B cell (primary cell): Measurements from ENCODE around the gene RASSF4. TPM values are rescaled to one million over a fixed set of nuclear protein-coding genes. Genes with fewer than 3 reads are reported as not detected.

Experiments used
- ATAC-seq: fragments of 200-7000 bp; cut with Tn5 transposase; one replicate; pipeline ENCODE4 v1.10.0; 2021; ENCODE audit warnings: low read depth, mild to moderate bottlenecking, moderate number of reproducible peaks, moderate library complexity
- CTCF ChIA-PET: fragments of 350-600 bp; sonication (Branson Sonifier 250); formaldehyde crosslinking; loops from one replicate; lab custom pipeline; 2021; ENCODE audit warnings: antibody characterized with exemption, inconsistent platforms; lab: Charles Lee
- POLR2A ChIA-PET: fragments of 350-600 bp; sonication (Branson Sonifier 250); formaldehyde crosslinking; loops from one replicate; lab custom pipeline; 2021; ENCODE audit warnings: antibody characterized with exemption; lab: Charles Lee
- DNase-seq: peaks from one replicate; pipeline ENCODE4 v3.0.0; 2013
- H2AFZ ChIP-seq: 2 replicates; pipeline ENCODE4 v1.6.1; 2012; ENCODE audit warnings: mild to moderate bottlenecking, low read depth, low read length; ENCODE audit not compliant: insufficient read depth, poor library complexity, severe bottlenecking
- H3K27ac ChIP-seq, 2 donors: 1 replicate in 1 of 2; 2 replicates in 1 of 2; pipeline ENCODE4 v1.5.1; 2012 to 2013; ENCODE audit warnings: low read length in 2 of 2, mild to moderate bottlenecking in 2 of 2, moderate library complexity in 1 of 2
- H3K27me3 ChIP-seq, 4 experiments: fragments of 200-600 bp in 1 of 4; sonication (generic) in 1 of 4; replicated peaks in 1 of 4; 1 replicate in 2 of 4; 2 replicates in 2 of 4; pipeline versions ENCODE4 v1.6.1 to v1.7.0; 2013 to 2016; ENCODE audit warnings: low read length in 3 of 4, mild to moderate bottlenecking in 2 of 4, mixed read lengths in 1 of 4, moderate library complexity in 1 of 4; ENCODE audit not compliant: insufficient read depth in 4 of 4, control insufficient read depth in 3 of 4; ENCODE audit errors: control extremely low read depth in 1 of 4
- H3K36me3 ChIP-seq, 2 experiments: replicated peaks in 1 of 2; 1 replicate in 1 of 2; 2 replicates in 1 of 2; pipeline versions ENCODE4 v1.6.1 to v1.7.1; 2013; ENCODE audit warnings: low read length in 1 of 2; ENCODE audit not compliant: insufficient read depth in 2 of 2, control insufficient read depth in 1 of 2; ENCODE audit errors: control extremely low read depth in 1 of 2, extremely low read depth in 1 of 2
- H3K4me1 ChIP-seq, 2 donors: fragments of 200-600 bp in 1 of 2; sonication (generic) in 1 of 2; 1 replicate in 1 of 2; 2 replicates in 1 of 2; pipeline versions ENCODE4 v1.5.1 to v1.6.1; 2013 to 2017; ENCODE audit warnings: low read length in 2 of 2; ENCODE audit not compliant: control insufficient read depth in 2 of 2, insufficient read depth in 2 of 2
- H3K4me2 ChIP-seq: replicated peaks from 2 replicates; pipeline ENCODE3; 2012; ENCODE audit warnings: mild to moderate bottlenecking, low read depth, low read length; ENCODE audit not compliant: poor library complexity, severe bottlenecking
- H3K4me3 ChIP-seq, 5 experiments: fragments of 200-600 bp in 1 of 5; sonication (generic) in 1 of 5; 1 replicate in 3 of 5; 2 replicates in 2 of 5; pipeline versions ENCODE4 v1.5.1 to v1.7.0; 2011 to 2016; ENCODE audit warnings: low read length in 4 of 5, mild to moderate bottlenecking in 4 of 5, low read depth in 2 of 5, control low read depth in 1 of 5, moderate library complexity in 1 of 5; ENCODE audit not compliant: insufficient read depth in 1 of 5; ENCODE audit errors: control extremely low read depth in 1 of 5, extremely low read depth in 1 of 5
- H3K79me2 ChIP-seq: fragments of 200-600 bp; sonication (generic); one replicate; pipeline ENCODE4 v1.6.0; 2016; ENCODE audit warnings: low read length; ENCODE audit not compliant: control insufficient read depth, insufficient read depth
- H3K9ac ChIP-seq: fragments of 200-600 bp; sonication (generic); 2 replicates; pipeline ENCODE4 v1.6.1; 2017; ENCODE audit warnings: mild to moderate bottlenecking, low read length, moderate library complexity
- H3K9me3 ChIP-seq, 3 donors: one replicate each; pipeline versions ENCODE4 v1.6.1 to v1.7.1; 2013; ENCODE audit warnings: low read length in 2 of 3; ENCODE audit not compliant: control insufficient read depth in 2 of 3, insufficient read depth in 1 of 3; ENCODE audit errors: control extremely low read depth in 1 of 3
- H4K20me1 ChIP-seq: 2 replicates; pipeline ENCODE4 v1.6.0; 2012; ENCODE audit warnings: mild to moderate bottlenecking, low read length; ENCODE audit not compliant: insufficient read depth, control insufficient read depth, poor library complexity, severe bottlenecking
- H3K27ac Mint-ChIP-seq: one replicate; pipeline ENCODE4 v1.8.0; 2021; ENCODE audit warnings: mixed read lengths
- H3K27me3 Mint-ChIP-seq: one replicate; pipeline ENCODE4 v1.8.0; 2021; ENCODE audit warnings: mixed read lengths
- H3K4me1 Mint-ChIP-seq: one replicate; pipeline ENCODE4 v1.8.0; 2021; ENCODE audit warnings: mixed read lengths
- H3K4me3 Mint-ChIP-seq: one replicate; pipeline ENCODE4 v1.8.0; 2021; ENCODE audit warnings: mixed read lengths
- H3K9me3 Mint-ChIP-seq: one replicate; pipeline ENCODE4 v1.8.0; 2022; ENCODE audit warnings: mixed read lengths; ENCODE audit not compliant: insufficient read depth
- CTCF ChIP-seq: fragments of 200-600 bp; IDR thresholded peaks from one replicate; pipeline ENCODE4 v1.8.0; 2022; ENCODE audit warnings: antibody characterized with exemption, mild to moderate bottlenecking
- EZH2 ChIP-seq: IDR thresholded peaks from 2 replicates; pipeline ENCODE4 v1.6.1; 2012; ENCODE audit warnings: borderline replicate concordance, low read depth, mild to moderate bottlenecking, moderate library complexity, low read length; ENCODE audit not compliant: insufficient read depth, poor library complexity, severe bottlenecking
- WGBS: methylation state at CpG from one replicate; pipeline ENCODE4 v1.1.5; 2013; ENCODE audit warnings: missing lambda C conversion rate; ENCODE audit not compliant: insufficient coverage; 5-methylcytosine and 5-hydroxymethylcytosine counted together
- intact Hi-C: fragments of 100-400 bp; cut with micrococcal nuclease; formaldehyde crosslinking; loops from one replicate; pipeline ENCODE4 v1.10.0; 2022
- polyA plus RNA-seq: library from polyadenylated mRNA; depleted of rRNA; stranded (reverse); fragments of >200 nt; gene quantifications from 2 replicates; pipeline ENCODE4 v1.2.3, GENCODE V29; 2012
- total RNA-seq, 2 donors: library from RNA; stranded (reverse); fragments of 120-200 nt in 1 of 2; gene quantifications; 1 replicate in 1 of 2; 2 replicates in 1 of 2; pipeline versions ENCODE4 v1.2.3 to v1.2.4, GENCODE V29; 2013 to 2022

RASSF4 gene
- total and polyA plus RNA-seq, 2 donors (not counting 1 experiment from before 2014, with no cell fraction given), result 1.9 to 2.6 TPM

- peaks cover 28% of the 10 kb centered on the region for H3K4me1 Mint-ChIP-seq
- peaks cover 0 to 10% (median 4%) of the 10 kb centered on the region in 3 donors for H3K9me3 ChIP-seq
- POLR2A ChIA-PET, result no interaction called here
- TF ChIP-seq EZH2 (no peak), CTCF (no peak)
- no peak overlapping the region for H2AFZ ChIP-seq
- peaks cover 21 to 31% of the 10 kb centered on the region in 2 donors for H3K4me1 ChIP-seq
- H4K20me1 ChIP-seq, result peaks cover 4% of the 10 kb centered on the region
- no CpG with 5 or more reads among the region's 1 CpG for WGBS
- no peaks in the 10 kb centered on the region for H3K36me3 ChIP-seq
- no peaks in the 10 kb centered on the region for H3K27me3 ChIP-seq
- no peak for ATAC-seq
- peaks cover 10% of the 10 kb centered on the region for H3K9me3 Mint-ChIP-seq
- DNase-seq, result no peak
- H3K27me3 Mint-ChIP-seq, result no peaks in the 10 kb centered on the region
- intact Hi-C loops, result no loop called here
- H3K4me3 ChIP-seq, result no peak overlapping the region
- no peaks in the 10 kb centered on the region for H3K79me2 ChIP-seq
- CTCF ChIA-PET, result interaction anchor here (4.7 kb wide), 1 partner anchor 12 kb away, joined by 29 read pairs; no protein-coding TSS in a partner anchor
- H3K27ac Mint-ChIP-seq, result no peak overlapping the region
- H3K27ac ChIP-seq, result no peak overlapping the region
- no peak overlapping the region for H3K4me3 Mint-ChIP-seq
- H3K9ac ChIP-seq, result no peak overlapping the region
- no peak overlapping the region for H3K4me2 ChIP-seq
Measured at GRCh38 chr10:44944354-44944753, 15.2 kb upstream of the RASSF4 start.

GRCh38 chr10:44946205-44946604 is 13.4 kb upstream of the RASSF4 start:
- DNase-seq (no peak), ATAC-seq (no peak)
- H3K4me3 ChIP-seq, result no peak overlapping the region
- H2AFZ ChIP-seq, result no peak overlapping the region
- no peak overlapping the region for H3K4me3 Mint-ChIP-seq
- intact Hi-C loops, result no loop called here
- 32% methylated on average over 2 of the region's 2 CpGs for WGBS
- H3K27me3 ChIP-seq, result no peaks in the 10 kb centered on the region
- H3K4me1 Mint-ChIP-seq, result peaks cover 43% of the 10 kb centered on the region
- TF ChIP-seq CTCF (no peak), EZH2 (no peak)
- H3K27ac ChIP-seq, result no peak overlapping the region
- H3K27me3 Mint-ChIP-seq, result no peaks in the 10 kb centered on the region
- H3K79me2 ChIP-seq, result no peaks in the 10 kb centered on the region
- peaks cover 5% of the 10 kb centered on the region for H4K20me1 ChIP-seq
- ChIA-PET POLR2A (no interaction called here), CTCF (interaction anchor here (1.2 to 4.7 kb wide), 4 partner anchors 11 to 23 kb away, joined by 3 to 29 read pairs (median 4); no protein-coding TSS in a partner anchor)
- H3K9ac ChIP-seq, result no peak overlapping the region
- no peak overlapping the region for H3K4me2 ChIP-seq
- H3K9me3 Mint-ChIP-seq, result peaks cover 10% of the 10 kb centered on the region
- H3K36me3 ChIP-seq, result no peaks in the 10 kb centered on the region
- peaks cover 27 to 46% of the 10 kb centered on the region in 2 donors for H3K4me1 ChIP-seq
- H3K27ac Mint-ChIP-seq, result no peak overlapping the region
- peaks cover 0 to 10% (median 4%) of the 10 kb centered on the region in 3 donors for H3K9me3 ChIP-seq
